GM21381 (cell line): ENCODE measurements around the gene ALG12.

Experiments used
- ATAC-seq: cut with Tn5 transposase; IDR thresholded peaks from one replicate; pipeline ENCODE4 v1.9.1; 2021; ENCODE audit warnings: mild to moderate bottlenecking, moderate library complexity; ENCODE audit not compliant: unreplicated experiment

Gene ALG12

GRCh38 chr22:49930596-49931412 lies 12.6 kb upstream of the ALG12 start:
- no peak for ATAC-seq

- ATAC-seq, result no peak
Measured at GRCh38 chr22:49929994-49930575, 11.8 kb upstream of the ALG12 start.

DNA sequence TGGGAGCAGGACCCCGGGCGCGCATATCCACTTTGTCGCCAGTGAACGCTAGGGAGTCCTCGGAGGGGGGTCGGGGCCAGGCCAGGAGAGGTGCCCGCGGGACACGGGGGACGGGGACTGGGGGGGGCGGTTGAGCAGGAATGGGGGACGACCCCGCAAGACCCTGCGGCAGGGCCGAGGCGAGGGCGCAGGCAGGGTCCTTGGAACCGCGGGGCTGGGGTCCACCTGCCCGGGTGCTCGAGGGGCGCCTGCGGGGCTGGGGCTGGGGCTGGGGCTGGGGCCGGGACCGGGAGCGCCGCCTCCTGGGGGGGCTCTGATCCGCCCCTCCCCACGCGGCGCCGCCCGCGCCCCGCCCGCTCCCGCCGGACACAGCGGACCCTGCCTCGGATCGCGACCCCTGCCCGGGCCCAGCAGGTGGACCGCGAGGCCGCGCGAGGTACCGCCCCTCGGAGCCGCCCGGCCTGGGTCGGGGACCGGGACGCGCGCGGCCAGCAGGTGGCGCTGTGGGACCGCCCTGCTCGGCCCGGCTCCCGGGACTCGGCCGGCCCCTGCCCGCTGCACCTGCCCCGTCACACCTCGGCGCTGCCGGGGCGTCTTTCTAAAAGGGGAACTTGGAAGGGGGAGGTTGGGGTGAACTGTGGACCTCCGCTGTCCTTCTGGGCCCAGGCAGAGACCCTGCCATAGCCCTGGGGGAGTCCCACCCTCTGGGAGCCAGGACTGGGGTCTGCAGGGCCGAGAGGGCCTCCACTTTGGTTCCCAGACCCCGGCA lies 11.2 kb upstream of the ALG12 start:
- peak; percentile 42 for ATAC-seq

- ATAC-seq, result no peak
Measured at GRCh38 chr22:49928555-49929210, 10.4 kb upstream of the ALG12 start.

DNA sequence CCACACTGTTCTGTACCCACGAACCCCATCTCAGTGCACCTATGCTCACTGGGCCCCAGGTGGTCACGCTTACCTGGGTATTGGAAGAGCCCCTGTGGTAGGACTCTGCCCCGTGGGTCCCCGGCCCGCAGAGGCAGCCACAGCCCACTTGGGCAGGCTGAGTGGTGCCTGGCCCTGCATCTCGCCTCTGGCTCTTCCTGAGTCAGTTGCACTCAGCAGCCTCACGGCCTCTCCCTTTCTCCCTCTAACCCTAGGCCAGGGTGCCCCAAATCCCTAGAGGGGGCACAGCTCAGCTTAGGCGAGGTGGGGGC lies 9.9 kb upstream of the ALG12 start:
- ATAC-seq, result no peak

DNA sequence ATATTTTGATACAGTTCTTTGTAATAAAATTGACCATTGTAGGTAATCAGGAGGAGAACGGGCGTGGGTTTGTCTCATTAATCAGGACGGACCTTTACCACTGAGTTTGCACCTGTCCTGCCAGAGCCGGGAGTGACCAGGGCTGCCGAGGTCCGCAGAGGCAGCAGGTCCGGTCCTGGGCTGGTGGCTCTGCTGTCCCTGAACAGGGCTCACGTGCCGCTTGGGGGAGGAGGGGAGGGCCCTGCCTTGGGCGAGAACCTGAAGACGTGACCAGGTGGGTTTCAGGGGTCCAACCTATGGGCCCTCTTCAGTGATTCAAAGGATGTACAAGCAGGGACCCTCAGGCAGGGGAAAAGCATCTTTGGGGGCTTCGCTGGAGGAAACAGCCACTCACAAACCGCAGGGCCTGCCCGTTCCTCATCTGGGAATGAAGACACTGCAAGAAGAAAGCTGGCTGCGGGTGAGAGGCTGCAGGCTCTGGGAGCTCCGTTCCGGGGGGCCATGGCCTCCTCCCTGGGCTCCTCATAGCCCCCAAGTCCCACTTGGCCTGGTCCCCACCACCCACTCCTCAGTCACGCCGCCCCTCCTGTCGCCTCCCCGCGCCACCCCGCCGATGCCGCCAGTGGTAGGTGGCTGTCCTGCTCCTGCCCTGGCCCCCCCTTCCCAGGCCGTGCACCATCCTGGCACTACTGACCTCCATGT lies 9.4 kb upstream of the ALG12 start:
- no peak for ATAC-seq

- ATAC-seq, result no peak
Measured at GRCh38 chr22:49926916-49927315, 8.7 kb upstream of the ALG12 start.

- no peak for ATAC-seq
Measured at GRCh38 chr22:49925525-49926128, 7.4 kb upstream of the ALG12 start.

- no peak for ATAC-seq
Measured at GRCh38 chr22:49924113-49924833, 6.0 kb upstream of the ALG12 start.

GRCh38 chr22:49923445-49923844 lies 5.2 kb upstream of the ALG12 start:
- no peak for ATAC-seq

DNA sequence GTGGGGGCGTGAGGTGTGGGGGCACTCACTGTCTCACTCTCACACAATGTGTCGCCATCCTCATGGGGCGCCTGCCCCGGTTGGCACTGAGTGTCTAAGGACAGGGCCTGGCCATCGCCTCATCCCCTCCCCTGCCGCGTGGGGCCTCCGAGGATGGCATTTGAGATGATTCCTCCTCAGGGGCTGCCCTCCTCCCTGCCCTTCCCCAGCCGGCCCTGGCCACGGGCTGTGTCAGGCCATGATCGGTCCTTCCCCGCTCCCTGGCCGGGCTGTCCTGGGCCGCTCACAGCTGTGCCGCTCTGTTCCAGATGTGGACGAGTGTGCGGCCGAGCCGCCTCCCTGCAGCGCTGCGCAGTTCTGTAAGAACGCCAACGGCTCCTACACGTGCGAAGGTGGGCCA lies 4.7 kb upstream of the ALG12 start:
- no peak for ATAC-seq

GRCh38 chr22:49922484-49922883 lies 4.2 kb upstream of the ALG12 start:
- ATAC-seq, result no peak

GRCh38 chr22:49921508-49922278 lies 3.5 kb upstream of the ALG12 start:
- ATAC-seq, result no peak

DNA sequence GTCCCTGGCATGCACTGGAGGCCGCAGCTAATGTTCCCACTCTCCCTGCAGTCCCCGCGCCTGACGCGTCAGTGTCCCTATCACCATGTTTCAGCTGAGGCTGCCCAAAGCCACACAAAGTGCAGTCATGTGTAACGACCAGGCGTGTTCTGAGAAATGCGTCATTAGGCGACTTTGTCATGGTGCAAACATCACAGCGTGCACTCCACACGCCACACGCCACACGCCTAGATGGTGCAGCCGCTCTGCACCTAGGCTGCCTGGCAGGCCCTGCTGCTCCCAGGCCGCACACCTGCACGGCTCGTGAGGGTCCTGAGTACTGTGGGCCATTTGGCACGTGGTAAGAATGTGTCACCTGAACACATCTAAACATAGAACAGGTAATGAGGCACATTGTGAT lies 2.6 kb upstream of the ALG12 start:
- no peak for ATAC-seq

DNA sequence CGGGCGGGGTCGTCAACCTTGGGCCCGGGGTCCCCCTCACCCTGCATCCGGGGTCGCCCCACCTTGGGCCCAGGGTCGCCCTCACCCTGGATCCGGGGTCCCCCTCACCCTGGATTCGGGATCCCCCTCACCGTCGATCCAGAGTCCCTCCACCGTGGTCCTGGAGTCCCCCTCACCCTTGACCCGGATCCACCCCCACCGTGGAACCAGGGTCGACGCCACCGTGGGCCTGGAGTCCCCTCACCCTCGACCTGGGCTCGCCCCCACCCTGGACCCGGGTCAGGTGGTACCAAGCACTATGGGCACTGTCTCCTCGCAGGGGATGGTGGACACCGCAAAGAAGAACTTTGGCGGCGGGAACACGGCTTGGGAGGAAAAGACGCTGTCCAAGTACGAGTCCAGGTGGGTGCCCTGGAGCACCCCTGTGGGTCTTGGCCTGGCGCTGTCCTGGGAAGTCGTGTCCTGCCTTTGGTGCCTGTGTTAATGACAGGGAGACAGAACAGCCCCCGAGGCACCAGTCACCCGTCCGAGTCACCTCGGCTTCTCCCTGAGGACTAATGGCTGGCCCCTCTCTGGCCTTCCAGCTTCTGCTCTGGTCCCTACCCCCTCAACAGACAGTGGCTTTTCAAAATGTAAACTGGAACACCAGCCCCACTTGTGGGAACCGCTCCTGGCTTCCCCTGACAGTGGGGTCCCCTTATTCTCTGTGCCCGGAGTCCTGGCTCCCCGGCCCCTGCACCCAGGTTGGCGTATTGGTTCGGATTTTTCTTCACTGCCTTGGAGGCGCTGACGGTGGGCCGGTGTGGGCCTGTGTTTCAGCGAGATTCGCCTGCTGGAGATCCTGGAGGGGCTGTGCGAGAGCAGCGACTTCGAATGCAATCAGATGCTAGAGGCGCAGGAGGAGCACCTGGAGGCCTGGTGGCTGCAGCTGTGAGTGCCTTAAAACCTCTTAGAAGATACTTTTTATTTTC lies 958 bp upstream of the ALG12 start:
- no peak for ATAC-seq

GRCh38 chr22:49916831-49917230 lies 1.4 kb downstream of the ALG12 start:
- ATAC-seq, result no peak

GRCh38 chr22:49915610-49916009 lies 2.6 kb downstream of the ALG12 start:
- ATAC-seq, result no peak

- ATAC-seq, result no peak
Measured at GRCh38 chr22:49914256-49914655, 4.0 kb downstream of the ALG12 start.
